CD14-positive monocyte (primary cell): Measurements from ENCODE around the gene TBCA. TPM values are rescaled to one million over a fixed set of nuclear protein-coding genes. Genes with fewer than 3 reads are reported as not detected.

Experiments used
- DNase-seq, 3 donors: peaks; one replicate each; pipeline ENCODE4 v3.0.0-alpha.2; 2011 to 2022
- H2AFZ ChIP-seq: 2 replicates; pipeline ENCODE4 v1.6.0; 2012; ENCODE audit warnings: mild to moderate bottlenecking, low read depth, low read length, inconsistent platforms; ENCODE audit not compliant: insufficient read depth, poor library complexity, severe bottlenecking
- H3K27ac ChIP-seq, 2 donors: 1 replicate in 1 of 2; 2 replicates in 1 of 2; pipeline ENCODE4 v1.5.1; 2012 to 2013; ENCODE audit warnings: low read length in 2 of 2, control low read depth in 1 of 2, inconsistent platforms in 1 of 2, low read depth in 1 of 2, mild to moderate bottlenecking in 1 of 2
- H3K27me3 ChIP-seq, 2 donors: one replicate each; pipeline versions ENCODE4 v1.6.0 to v1.6.1; 2011 to 2013; ENCODE audit warnings: low read length in 2 of 2; ENCODE audit not compliant: control insufficient read depth in 2 of 2, insufficient read depth in 2 of 2
- H3K36me3 ChIP-seq, 2 donors: replicated peaks in 1 of 2; 1 replicate in 1 of 2; 2 replicates in 1 of 2; pipeline versions ENCODE4 v1.5.1 to v1.6.1; 2012 to 2013; ENCODE audit warnings: low read length in 2 of 2, control low read depth in 1 of 2, inconsistent platforms in 1 of 2, mild to moderate bottlenecking in 1 of 2; ENCODE audit not compliant: insufficient read depth in 2 of 2, control insufficient read depth in 1 of 2
- H3K4me1 ChIP-seq, 2 donors: 1 replicate in 1 of 2; 2 replicates in 1 of 2; pipeline versions ENCODE4 v1.5.1 to v1.6.1; 2012 to 2013; ENCODE audit warnings: low read length in 2 of 2, control low read depth in 1 of 2, inconsistent platforms in 1 of 2, mild to moderate bottlenecking in 1 of 2, moderate library complexity in 1 of 2; ENCODE audit not compliant: insufficient read depth in 2 of 2, control insufficient read depth in 1 of 2
- H3K4me2 ChIP-seq: replicated peaks from 2 replicates; pipeline ENCODE3; 2012; ENCODE audit warnings: low read length, moderate library complexity, mild to moderate bottlenecking; ENCODE audit not compliant: poor library complexity, severe bottlenecking; ENCODE audit errors: extremely low read depth
- H3K4me3 ChIP-seq, 3 experiments: fragments of 200-600 bp in 1 of 3; sonication (generic) in 1 of 3; replicated peaks in 1 of 3; 1 replicate in 2 of 3; 2 replicates in 1 of 3; pipeline ENCODE4 v1.5.1; 2011 to 2013; ENCODE audit warnings: low read length in 3 of 3, mild to moderate bottlenecking in 3 of 3, control low read depth in 2 of 3, low read depth in 2 of 3, inconsistent platforms in 1 of 3, moderate library complexity in 1 of 3
- H3K79me2 ChIP-seq: 2 replicates; pipeline ENCODE4 v1.6.0; 2012; ENCODE audit warnings: mild to moderate bottlenecking, control low read depth, inconsistent platforms, low read length, moderate library complexity; ENCODE audit not compliant: insufficient read depth
- H3K9ac ChIP-seq: 2 replicates; pipeline ENCODE4 v1.6.0; 2017; ENCODE audit warnings: low read length, mild to moderate bottlenecking; ENCODE audit not compliant: insufficient read depth, poor library complexity, severe bottlenecking
- H3K9me3 ChIP-seq, 2 donors: replicated peaks in 1 of 2; 1 replicate in 1 of 2; 2 replicates in 1 of 2; pipeline versions ENCODE4 v1.5.1 to v1.6.1; 2012 to 2013; ENCODE audit warnings: low read length in 2 of 2, control low read depth in 1 of 2; ENCODE audit not compliant: control insufficient read depth in 1 of 2, insufficient read depth in 1 of 2
- H4K20me1 ChIP-seq: 2 replicates; pipeline ENCODE4 v1.6.0; 2012; ENCODE audit warnings: mild to moderate bottlenecking, low read length, control low read depth, moderate library complexity; ENCODE audit not compliant: insufficient read depth
- H3K27ac Mint-ChIP-seq, 7 donors: one replicate each; pipeline ENCODE4 v1.8.0; 2020; ENCODE audit warnings: mild to moderate bottlenecking in 7 of 7, mixed read lengths in 7 of 7, moderate library complexity in 6 of 7, inconsistent platforms in 2 of 7
- H3K27me3 Mint-ChIP-seq, 3 donors: one replicate each; pipeline ENCODE4 v1.8.0; 2021 to 2022; ENCODE audit warnings: low read depth in 3 of 3, mild to moderate bottlenecking in 3 of 3, mixed read lengths in 3 of 3, moderate library complexity in 3 of 3, inconsistent platforms in 1 of 3
- H3K36me3 Mint-ChIP-seq, 2 donors: one replicate each; pipeline ENCODE4 v1.8.0; 2020; ENCODE audit warnings: mixed read lengths in 2 of 2, inconsistent platforms in 1 of 2, mild to moderate bottlenecking in 1 of 2
- H3K4me1 Mint-ChIP-seq: one replicate; pipeline ENCODE4 v1.8.0; 2020; ENCODE audit warnings: mild to moderate bottlenecking, mixed read lengths
- H3K4me3 Mint-ChIP-seq, 2 donors: one replicate each; pipeline ENCODE4 v1.8.0; 2020; ENCODE audit warnings: mild to moderate bottlenecking in 2 of 2, mixed read lengths in 2 of 2, moderate library complexity in 1 of 2
- H3K9me3 Mint-ChIP-seq, 7 donors: one replicate each; pipeline ENCODE4 v1.8.0; 2020 to 2022; ENCODE audit warnings: mixed read lengths in 7 of 7, mild to moderate bottlenecking in 6 of 7, moderate library complexity in 6 of 7, inconsistent platforms in 2 of 7
- CTCF ChIP-seq: fragments of 200-600 bp; IDR thresholded peaks from one replicate; pipeline ENCODE4 v1.8.0; 2022; ENCODE audit warnings: antibody characterized with exemption, mild to moderate bottlenecking
- WGBS: methylation state at CpG from one replicate; pipeline ENCODE4 v1.1.5; 2013; ENCODE audit warnings: missing lambda C conversion rate; ENCODE audit not compliant: insufficient coverage; 5-methylcytosine and 5-hydroxymethylcytosine counted together
- intact Hi-C, 2 donors: fragments of 100-400 bp; cut with micrococcal nuclease; formaldehyde crosslinking; loops; one replicate each; pipeline versions ENCODE4 v1.15.0 to v1.15.1; 2023
- polyA plus RNA-seq, 3 donors: library from polyadenylated mRNA; depleted of rRNA in 1 of 3; unstranded in 2 of 3; stranded (reverse) in 1 of 3; fragments of 300-500 nt in 2 of 3; fragments of >200 nt in 1 of 3; fragmentation: Illumina TruSeq in 2 of 3; gene quantifications; 1 replicate in 2 of 3; 2 replicates in 1 of 3; pipeline ENCODE4 v1.2.3, GENCODE V29; 2012 to 2021

Gene TBCA
- polyA plus RNA-seq, 3 donors: 56.0 to 150 (median 141) TPM

DNA sequence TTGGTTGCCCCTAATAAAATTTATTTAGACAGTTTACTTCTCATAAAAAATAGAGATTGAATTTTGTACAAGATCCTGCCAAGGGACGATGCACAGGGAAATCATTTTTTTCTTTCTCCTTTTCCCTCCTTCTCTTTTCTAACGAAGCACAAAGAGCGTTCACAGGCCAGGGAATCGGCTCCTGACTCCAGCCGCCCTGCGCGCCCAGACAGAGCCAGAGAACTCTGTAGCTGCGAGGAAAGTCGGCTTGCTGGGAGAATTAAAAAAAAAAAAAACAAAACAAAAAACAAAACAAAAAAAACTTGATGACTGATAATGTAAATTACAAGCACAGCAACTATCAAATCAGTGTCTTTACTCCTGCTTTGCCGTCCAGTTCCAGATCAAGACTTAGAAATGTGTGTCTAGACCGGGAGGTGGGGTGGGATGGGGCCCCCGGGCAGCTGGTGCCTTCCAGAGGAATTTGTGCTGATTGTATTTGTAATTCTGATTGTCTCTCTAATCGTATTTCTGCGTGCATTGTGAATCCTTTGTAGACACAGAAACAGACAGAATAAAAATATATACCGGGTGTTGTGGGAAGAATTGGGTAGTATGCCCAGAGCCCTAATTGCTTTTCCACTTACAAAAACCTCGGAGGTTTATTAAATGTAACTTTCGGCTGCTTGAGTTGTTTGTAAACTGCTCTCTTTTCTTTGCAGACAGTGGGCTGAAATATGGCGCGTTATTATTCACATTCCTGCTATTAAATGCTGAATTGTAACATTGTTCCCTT is 134.0 kb downstream of the TBCA start:
- H3K27me3 ChIP-seq: peaks cover 93 to 97% of the 10 kb centered on the region in 2 donors
- peak overlapping the region in 1 of 2 donors; percentile 99 for H3K4me3 Mint-ChIP-seq
- no peak overlapping the region for H3K4me2 ChIP-seq
- no peak for TF ChIP-seq CTCF
- peaks cover 5 to 42% of the 10 kb centered on the region in 2 donors for H3K9me3 ChIP-seq
- H3K4me1 Mint-ChIP-seq: peaks cover 49% of the 10 kb centered on the region
- no peaks in the 10 kb centered on the region for H3K79me2 ChIP-seq
- H3K4me1 ChIP-seq: peaks cover 22 to 39% of the 10 kb centered on the region in 2 donors
- no peak overlapping the region for H2AFZ ChIP-seq
- peaks cover 95 to 99% (median 95%) of the 10 kb centered on the region in 3 donors for H3K27me3 Mint-ChIP-seq
- no peak for DNase-seq
- intact Hi-C loops: loop anchor here in 1 of 2 donors (10.0 kb wide), 1 partner anchor 363 kb away; no protein-coding TSS in a partner anchor
- H3K4me3 ChIP-seq: no peak overlapping the region
- 0% methylated on average over 2 of the region's 19 CpGs for WGBS
- H4K20me1 ChIP-seq: no peaks in the 10 kb centered on the region
- H3K9ac ChIP-seq: no peak overlapping the region
- peaks cover 0 to 45% (median 22%) of the 10 kb centered on the region in 7 donors for H3K9me3 Mint-ChIP-seq
- H3K27ac Mint-ChIP-seq: no peak overlapping the region
- H3K36me3 Mint-ChIP-seq: peaks cover 4 to 25% of the 10 kb centered on the region in 2 donors
- H3K36me3 ChIP-seq: no peaks in the 10 kb centered on the region
- H3K27ac ChIP-seq: no peak overlapping the region

DNA sequence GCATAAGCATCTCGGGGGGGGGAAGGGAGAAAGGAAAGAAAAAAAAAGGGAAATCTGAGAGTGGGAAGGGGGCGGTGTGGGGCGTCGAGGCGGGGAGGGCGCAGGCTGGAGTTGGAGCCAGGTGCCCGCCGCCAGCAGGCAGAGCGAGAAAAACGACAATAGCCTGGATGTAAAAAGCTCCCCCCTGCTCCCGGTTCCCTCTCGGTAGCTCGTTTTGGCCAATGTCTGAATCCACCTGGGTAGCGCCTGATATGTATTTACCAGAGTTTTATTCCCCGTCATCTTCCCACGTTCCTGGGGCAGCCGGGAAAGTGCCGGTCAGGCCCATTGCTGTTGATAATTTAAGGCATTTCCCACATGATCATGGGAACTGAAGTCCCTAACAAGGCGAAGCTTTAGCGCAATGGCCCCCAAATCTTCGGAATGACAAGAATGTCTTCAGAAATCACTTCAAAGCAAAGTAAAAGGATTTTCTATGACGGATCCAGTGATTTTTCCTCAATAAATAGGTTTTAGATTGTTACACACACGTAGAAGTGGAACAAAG is 134.7 kb downstream of the TBCA start:
- Histone ChIP-seq H3K27me3 (peaks cover 92 to 97% of the 10 kb centered on the region in 2 donors), H3K4me1 (peaks cover 22 to 43% of the 10 kb centered on the region in 2 donors), H3K4me3 (no peak overlapping the region), H3K36me3 (no peaks in the 10 kb centered on the region), H3K4me2 (no peak overlapping the region), H3K9ac (no peak overlapping the region), H2AFZ (no peak overlapping the region), H4K20me1 (no peaks in the 10 kb centered on the region), H3K9me3 (peaks cover 12 to 49% of the 10 kb centered on the region in 2 donors), H3K27ac (no peak overlapping the region), H3K79me2 (no peaks in the 10 kb centered on the region)
- Mint-ChIP-seq H3K27ac (no peak overlapping the region), H3K9me3 (peaks cover 0 to 49% (median 24%) of the 10 kb centered on the region in 7 donors), H3K27me3 (peaks cover 95 to 99% (median 95%) of the 10 kb centered on the region in 3 donors), H3K4me3 (peak overlapping the region in 1 of 2 donors; percentile 99), H3K4me1 (peaks cover 51% of the 10 kb centered on the region), H3K36me3 (peaks cover 6 to 25% of the 10 kb centered on the region in 2 donors)
- no peak for DNase-seq
- intact Hi-C loops: loop anchor here in 1 of 2 donors (10.0 kb wide), 1 partner anchor 363 kb away; no protein-coding TSS in a partner anchor
- no peak for TF ChIP-seq CTCF
- 12% methylated on average over 18 of the region's 23 CpGs for WGBS

Other genes with a start within 250 kb of the TBCA start
- gene OTP, start 137.6 kb downstream of the TBCA start, polyA plus RNA-seq: not detected